A549 (cell line): Measurements from ENCODE around the gene PPP6R3.

Experiments
- CEBPB ChIP-seq, 2 experiments: fragments of >200 bp in 1 of 2; sonication (Bioruptor Twin) in 1 of 2; formaldehyde crosslinking in 1 of 2; IDR thresholded peaks; 2 replicates each; pipeline ENCODE4 v1.6.1; 2012 to 2016
- POLR2A ChIP-seq: IDR thresholded peaks from 2 replicates; pipeline ENCODE4 v1.6.1; 2012; ENCODE audit warnings: mild to moderate bottlenecking, low read length

- TF ChIP-seq POLR2A: no peak
- no peak for TF ChIP-seq CEBPB (IDR thresholded peaks at IDR 0.05)
Measured at GRCh38 chr11:68430384-68430783, 30.2 kb upstream of the PPP6R3 start.
